ENCODE results near the gene TAC3. TPM values are rescaled to one million over a fixed set of nuclear protein-coding genes. Genes with fewer than 3 reads are reported as not detected.
A peak's percentile ranks its signal among the peaks of the same experiment; 100 is the strongest.

Gene TAC3
- total and polyA plus RNA-seq, 2 of the 8 experiments (the other 6 are each of a cell fraction or from before 2014, with no cell fraction given), result 9.7 to 45.3 TPM

DNA sequence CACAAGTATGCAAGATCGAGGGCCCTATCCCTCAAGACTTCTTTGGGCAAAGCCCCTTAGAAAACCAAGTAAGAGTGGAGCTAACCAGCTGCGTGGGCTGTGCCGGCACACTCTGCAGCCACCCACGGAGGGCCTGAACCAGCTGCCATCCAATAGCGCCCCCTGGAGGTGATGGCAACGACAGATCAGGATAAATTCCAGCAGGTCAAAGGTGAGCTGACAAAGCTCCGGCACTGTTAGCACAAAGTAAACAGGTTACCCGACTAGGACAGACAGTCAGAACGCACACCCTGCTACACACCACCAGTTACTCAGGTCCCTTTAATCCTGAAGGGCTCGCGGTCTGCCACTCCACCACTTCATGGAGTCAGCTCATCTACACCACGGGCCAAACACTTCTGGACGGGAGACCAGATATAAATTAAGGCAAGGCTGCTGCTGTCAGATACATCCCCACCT is 14.9 kb downstream of the TAC3 start:
- Histone ChIP-seq H2BK15ac (ENCODE audit: low read length) (no peak overlapping the region), H3K36me3 (ENCODE audit: control insufficient read depth in 2 of 4, insufficient read depth in 4 of 4, low read length in 3 of 4) (peaks cover 27 to 39% (median 34%) of the 10 kb centered on the region in 4 experiments), H4K8ac (ENCODE audit: extremely low read depth, insufficient read depth, low read length) (no peak overlapping the region), H4K5ac (ENCODE audit: insufficient read length, low read depth, low read length) (no peak overlapping the region), H3K27me3 (replicated peaks in 1 of 4; ENCODE audit: control insufficient read depth in 3 of 4, extremely low read depth in 1 of 4, insufficient read depth in 3 of 4, low read length in 3 of 4) (no peaks in the 10 kb centered on the region), H3K18ac (ENCODE audit: extremely low read depth, low read length) (no peak overlapping the region), H3K4me3 (ENCODE audit: extremely low read depth in 1 of 4, insufficient read depth in 2 of 4, low read depth in 3 of 4, low read length in 4 of 4) (no peak overlapping the region), H3K4ac (replicated peaks; ENCODE audit: insufficient read length, low read depth, low read length) (no peak overlapping the region), H3K79me1 (ENCODE audit: low read depth, low read length) (peaks cover 14% of the 10 kb centered on the region), H2AK5ac (ENCODE audit: low read depth, low read length) (no peak overlapping the region), H3K27ac (ENCODE audit: low read depth, low read length) (no peak overlapping the region), H3K79me2 (ENCODE audit: control insufficient read depth in 1 of 2, insufficient read depth in 2 of 2, low read length in 2 of 2) (peaks cover 0 to 70% of the 10 kb centered on the region in 2 experiments), H3K4me2 (ENCODE audit: insufficient read depth in 1 of 2, low read depth in 2 of 2, low read length in 2 of 2) (no peak overlapping the region), H2BK20ac (ENCODE audit: low read length) (no peak overlapping the region), H2BK120ac (replicated peaks; ENCODE audit: low read depth, low read length) (no peak overlapping the region), H2AFZ (ENCODE audit: low read length) (no peak overlapping the region), H3K9ac (replicated peaks in 1 of 4; ENCODE audit: extremely low read depth in 1 of 4, low read depth in 3 of 4, low read length in 3 of 4) (no peak overlapping the region), H2BK12ac (ENCODE audit: low read depth, low read length) (no peak overlapping the region), H3K23me2 (ENCODE audit: low read depth, low read length) (no peaks in the 10 kb centered on the region; the same call in 1 of the 2 replicates), H3K56ac (replicated peaks; ENCODE audit: insufficient read length, low read depth, low read length) (no peak overlapping the region), H3K9me3 (ENCODE audit: insufficient read depth in 2 of 2, low read depth in 1 of 2, low read length in 1 of 2) (no peaks in the 10 kb centered on the region), H4K20me1 (replicated peaks in 1 of 2; ENCODE audit: control insufficient read depth in 1 of 2, insufficient read depth in 2 of 2, low read length in 2 of 2) (peaks cover 3 to 15% of the 10 kb centered on the region in 2 experiments), H2BK5ac (ENCODE audit: low read depth, low read length) (no peak overlapping the region), H4K91ac (replicated peaks; ENCODE audit: insufficient read length, low read length) (no peak overlapping the region), H3K14ac (ENCODE audit: insufficient read length) (no peak overlapping the region), H3K4me1 (replicated peaks in 1 of 4; ENCODE audit: control insufficient read depth in 3 of 4, insufficient read depth in 4 of 4, low read length in 3 of 4) (no peaks in the 10 kb centered on the region; a peak in 1 of 7 replicates), H3K23ac (ENCODE audit: insufficient read length) (no peak overlapping the region)
- POLR2A ChIA-PET (ENCODE audit: partially characterized antibody), result interaction anchor here (0.9 to 2.2 kb wide), 6 partner anchors 10 to 373 kb away, joined by 3 to 5 read pairs (median 4); partner anchors contain the start of genes LRP1 and NACA
- CTCF ChIA-PET (ENCODE audit: partially characterized antibody), result interaction anchor here (0.6 to 10.6 kb wide), 39 partner anchors 9 to 488 kb away, joined by 3 to 187 read pairs (median 4); partner anchors contain the start of genes HSD17B6, MYO1A, PRIM1 and SDR9C7
- 56% methylated on average over 13 of the region's 13 CpGs; no CpG with 5 or more reads in 1 of the 2 experiments for WGBS, 2 experiments (ENCODE audit: extremely low coverage in 1 of 2, insufficient coverage in 1 of 2, insufficient read length in 1 of 2, insufficient replicate concordance in 2 of 2, low coverage in 1 of 2, low lambda C conversion rate in 2 of 2, missing lambda C conversion rate in 1 of 2)
- DNase-seq (ENCODE audit: low read depth in 1 of 2, low spot score in 2 of 2) (peak; percentile 46 to 92), FAIRE-seq (no peak)
- TF ChIP-seq HDAC6 (IDR thresholded peaks at IDR 0.05; ENCODE audit: low read depth, low read length) (no peak), MAX (IDR thresholded peaks at IDR 0.05) (peak; percentile 23; the same call in 1 of the 2 replicates), TAF7 (optimal IDR thresholded peaks at IDR 0.05; ENCODE audit: borderline replicate concordance, low read depth, low read length) (no peak), ZNF274 (IDR thresholded peaks at IDR 0.05; ENCODE audit: borderline replicate concordance, extremely low read depth, low read length) (no peak), FOSL1 (IDR thresholded peaks at IDR 0.05; ENCODE audit: insufficient read depth, low read depth, low read length) (no peak), RBBP5 (IDR thresholded peaks at IDR 0.05; ENCODE audit: borderline replicate concordance, low read depth, low read length) (no peak), KDM1A (IDR thresholded peaks at IDR 0.05; ENCODE audit: borderline replicate concordance, low read length) (no peak), POU5F1 (IDR thresholded peaks at IDR 0.05; ENCODE audit: low read depth, low read length) (no peak), YY1 (IDR thresholded peaks at IDR 0.05; ENCODE audit: low read depth, low read length) (no peak), ATF3 (IDR thresholded peaks at IDR 0.05; ENCODE audit: insufficient read depth, low read depth, low read length) (no peak), SP4 (IDR thresholded peaks at IDR 0.05; ENCODE audit: low read length) (no peak), SP2 (IDR thresholded peaks at IDR 0.05; ENCODE audit: low read length) (no peak)

Data from H1 (cell line).